Measurements from ENCODE around the gene ZG16. TPM values are rescaled to one million over a fixed set of nuclear protein-coding genes. Genes with fewer than 3 reads are reported as not detected.

Gene ZG16
- not detected in 2 replicates for total RNA-seq

GRCh38 chr16:29777576-29778350, at the start of gene ZG16:
TSS of gene ZG16 (plus strand) at chr16:29778256. CDS start at chr16:29779267, 1,011 bp downstream.

GRCh38 chr16:29745853-29746345, 32.2 kb upstream of the ZG16 start, which contains the start of gene C16orf54:
TSS of gene C16orf54 (minus strand) at chr16:29745990. CDS start at chr16:29744951, 1,039 bp downstream.

GRCh38 chr16:29790183-29790948, 12.3 kb downstream of the ZG16 start, which contains the start of gene KIF22:
TSS of gene KIF22 (plus strand) at chr16:29790751. CDS start at chr16:29790760, 9 bp downstream.

GRCh38 chr16:29806099-29806579, 28.1 kb downstream of the ZG16 start, which contains the start of gene MAZ:
TSS of gene MAZ (plus strand) at chr16:29806529. CDS start at chr16:29806702, 173 bp downstream.

GRCh38 chr16:29811896-29812665, 34.0 kb downstream of the ZG16 start, which contains the start of gene PRRT2:
TSS of gene PRRT2 (plus strand) at chr16:29812193. CDS start at chr16:29813055, 862 bp downstream.

GRCh38 chr16:29815793-29816693, 38.0 kb downstream of the ZG16 start, which contains the start of gene PAGR1:
TSS of gene PAGR1 (plus strand) at chr16:29816152. CDS start at chr16:29816526, 374 bp downstream.

GRCh38 chr16:29820271-29820701, 42.2 kb downstream of the ZG16 start, which contains the start of gene MVP:
TSS of gene MVP (plus strand) at chr16:29820462. CDS start at chr16:29830550, 10,088 bp downstream.

Other genes with a start within 250 kb of the ZG16 start
- not detected in 2 replicates for gene SPN, start 115.0 kb upstream of the ZG16 start, total RNA-seq
- gene QPRT, start 99.1 kb upstream of the ZG16 start, total RNA-seq: 4.1 and 6.0 TPM in 2 replicates
- gene C16orf54, start 32.3 kb upstream of the ZG16 start, total RNA-seq: not detected in 2 replicates
- gene KIF22, start 12.5 kb downstream of the ZG16 start, total RNA-seq: 13.0 and 13.5 TPM in 2 replicates
- gene MAZ, start 28.3 kb downstream of the ZG16 start, total RNA-seq: 95.2 and 108 TPM in 2 replicates
- 0.78 and 1.2 TPM in 2 replicates for gene PRRT2, start 33.9 kb downstream of the ZG16 start, total RNA-seq
- 25.6 and 29.2 TPM in 2 replicates for gene PAGR1, start 37.9 kb downstream of the ZG16 start, total RNA-seq
- gene MVP, start 42.2 kb downstream of the ZG16 start, total RNA-seq: 224 and 249 TPM in 2 replicates
- 102 and 110 TPM in 2 replicates for gene CDIPT, start 85.0 kb downstream of the ZG16 start, total RNA-seq
- 43.9 and 57.2 TPM in 2 replicates for gene SEZ6L2, start 121.3 kb downstream of the ZG16 start, total RNA-seq
- gene ASPHD1, start 122.2 kb downstream of the ZG16 start, total RNA-seq: 7.2 and 11.4 TPM in 2 replicates
- gene KCTD13, start 148.0 kb downstream of the ZG16 start, total RNA-seq: 5.7 and 9.7 TPM in 2 replicates
- gene TMEM219, start 183.8 kb downstream of the ZG16 start, total RNA-seq: 104 and 105 TPM in 2 replicates
- gene TAOK2, start 195.6 kb downstream of the ZG16 start, total RNA-seq: 32.1 and 33.8 TPM in 2 replicates
- gene HIRIP3, start 217.4 kb downstream of the ZG16 start, total RNA-seq: 6.9 and 9.7 TPM in 2 replicates
- gene INO80E, start 218.0 kb downstream of the ZG16 start, total RNA-seq: 30.0 and 58.5 TPM in 2 replicates
- gene DOC2A, start 232.8 kb downstream of the ZG16 start, total RNA-seq: not detected in 2 replicates
- not detected in 2 replicates for gene C16orf92, start 244.9 kb downstream of the ZG16 start, total RNA-seq